Kidney tubule cell (primary cell): Measurements from ENCODE around the gene TMEM150A.
"Not testable (repeated sequence)": the region's sequence is repeated elsewhere in the genome, so short reads cannot be mapped to it uniquely, and the experiment has no call there.

ENCODE experiments used
- DNase-seq: peaks from one replicate; pipeline ENCODE4 v3.0.0-alpha.2; 2018; ENCODE audit warnings: low spot score

The TMEM150A gene

DNA sequence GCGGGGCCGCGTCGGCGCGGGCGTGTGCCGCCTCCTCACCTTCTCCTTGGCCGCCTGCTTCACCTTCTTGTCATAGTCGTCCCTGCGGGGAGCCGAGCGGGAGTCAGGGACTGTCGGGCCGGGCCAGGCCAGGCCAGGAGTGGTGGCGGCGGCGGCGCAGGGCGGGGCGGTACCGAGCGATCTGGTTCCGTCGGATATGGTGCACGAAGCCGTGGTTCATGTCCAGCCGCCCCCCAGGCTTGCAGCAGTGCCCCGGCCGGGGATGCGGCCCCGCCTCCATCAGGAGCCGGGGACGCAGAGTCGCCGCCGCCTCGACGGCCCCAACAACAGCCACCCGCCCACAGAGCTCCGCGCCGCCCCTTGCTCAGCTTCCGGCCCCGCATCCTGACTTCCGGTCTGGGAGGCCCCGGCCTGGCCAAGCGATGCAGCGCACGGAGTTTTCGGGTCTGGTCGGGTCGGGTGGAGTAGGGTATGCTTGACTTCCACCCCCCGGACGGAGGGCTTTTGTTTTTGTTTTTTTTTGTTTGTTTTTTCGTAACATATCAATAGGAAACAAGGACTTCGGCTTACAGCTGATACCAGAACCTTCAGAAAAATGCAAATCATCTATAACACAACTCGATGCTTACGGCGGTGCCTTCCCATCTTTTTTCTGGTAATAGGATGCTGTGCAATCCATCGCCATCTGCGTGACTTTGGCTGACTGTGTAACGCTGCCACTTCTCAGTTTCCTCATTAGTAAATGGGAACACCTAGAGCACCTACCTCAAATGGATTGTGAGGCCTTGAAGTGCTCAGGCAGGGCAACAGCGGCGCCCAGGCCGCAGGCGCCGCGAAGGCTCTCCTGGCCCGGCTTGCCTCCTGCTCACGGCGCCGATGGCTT is 9.4 kb upstream of the TMEM150A start, which contains the start of gene C2orf68:
Gene C2orf68 (minus strand): TSS at position 362 of the 883 bp plus-strand sequence. CDS start 82 bp downstream, at position 280.
- DNase-seq, result peak; percentile 87

- DNase-seq, result peak; percentile 38
Measured at GRCh38 chr2:85611217-85611704, 8.8 kb upstream of the TMEM150A start.

GRCh38 chr2:85607268-85608215 is 5.0 kb upstream of the TMEM150A start:
- DNase-seq, result peak; percentile 41

- DNase-seq, result no peak
Measured at GRCh38 chr2:85606116-85606455, 3.6 kb upstream of the TMEM150A start.

- no peak for DNase-seq
Measured at GRCh38 chr2:85605406-85606115, 3.1 kb upstream of the TMEM150A start.

DNA sequence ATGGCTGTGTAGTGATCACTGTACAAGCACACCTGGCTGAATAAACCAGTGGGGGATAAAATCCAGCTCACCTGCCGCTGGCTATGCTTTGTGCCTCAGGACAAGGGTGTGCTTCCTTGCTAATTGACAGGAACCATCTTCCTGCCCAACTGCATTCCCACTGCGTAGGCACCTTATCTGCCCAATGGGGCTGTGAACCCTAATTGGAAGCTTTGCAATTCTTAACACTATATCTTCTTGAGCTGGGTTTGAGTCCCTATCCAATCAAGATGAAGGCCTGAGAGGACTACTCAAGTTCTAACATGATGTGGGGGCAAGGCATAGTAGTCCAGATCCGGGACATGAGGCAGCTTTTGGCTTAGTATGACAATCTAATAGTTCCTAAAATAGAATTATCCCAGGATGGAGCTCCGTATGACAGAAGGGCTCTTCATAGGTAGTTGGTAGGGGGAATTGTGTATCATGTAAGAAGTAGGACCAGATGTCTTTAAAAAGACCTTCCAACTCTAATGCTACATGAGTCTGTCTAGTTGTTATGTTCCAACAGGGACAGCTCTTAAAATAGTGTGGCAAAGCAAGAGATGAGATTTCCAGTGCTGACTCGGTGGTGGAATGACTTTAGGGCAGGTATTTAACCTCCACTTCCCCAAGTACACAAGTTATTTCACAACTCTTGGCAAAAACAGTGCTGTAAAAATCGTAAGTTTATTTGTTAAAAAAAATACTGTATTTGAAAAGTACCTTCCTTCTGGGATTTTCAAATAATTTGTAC is 2.3 kb upstream of the TMEM150A start:
- no peak for DNase-seq

- not testable (repeated sequence) for DNase-seq
Measured at GRCh38 chr2:85604133-85604444, 1.6 kb upstream of the TMEM150A start.

GRCh38 chr2:85601771-85602475 is 575 bp downstream of the TMEM150A start:
- DNase-seq, result peak; percentile 59

DNA sequence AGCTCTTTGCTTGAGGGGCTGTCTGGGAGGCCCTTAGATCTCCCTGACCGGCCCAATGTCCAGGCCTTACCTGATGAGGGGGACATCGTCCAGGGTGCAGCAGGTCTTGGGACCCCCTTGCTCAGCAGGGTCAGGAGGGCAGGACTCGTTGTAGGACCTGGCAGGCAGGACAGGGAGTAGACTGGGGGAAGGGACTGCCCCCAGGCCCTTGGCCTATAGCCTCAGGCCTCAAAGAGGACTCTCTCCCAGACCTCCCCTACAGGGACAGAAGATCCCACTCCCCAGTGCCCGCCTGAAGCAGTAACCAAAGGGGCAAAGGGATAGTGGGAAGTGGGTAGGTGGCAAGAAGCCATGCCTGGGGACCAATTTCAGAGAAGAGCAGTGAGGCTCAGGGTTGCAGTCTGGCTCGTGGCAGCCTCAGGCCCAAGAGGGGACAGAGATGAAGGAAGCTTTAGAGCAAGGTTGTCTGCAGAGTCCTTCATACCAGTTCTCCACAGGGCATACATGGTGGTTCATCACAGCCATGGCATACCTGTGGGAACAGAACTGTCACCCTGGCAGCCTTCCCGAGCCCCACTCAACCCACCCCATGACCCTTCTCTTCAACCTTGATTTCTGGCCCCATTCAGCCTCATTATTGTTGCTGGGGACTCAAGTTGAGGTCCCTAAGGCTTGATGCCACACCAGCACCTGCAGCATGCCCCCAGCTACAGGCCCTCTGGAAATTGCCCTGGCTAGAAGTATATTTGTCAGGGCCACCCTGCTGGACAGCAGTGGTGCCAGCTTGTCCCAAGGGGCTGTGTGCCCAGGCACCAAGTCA is 1.3 kb downstream of the TMEM150A start:
- no peak for DNase-seq

GRCh38 chr2:85600235-85600575 is 2.3 kb downstream of the TMEM150A start:
- DNase-seq, result no peak

DNA sequence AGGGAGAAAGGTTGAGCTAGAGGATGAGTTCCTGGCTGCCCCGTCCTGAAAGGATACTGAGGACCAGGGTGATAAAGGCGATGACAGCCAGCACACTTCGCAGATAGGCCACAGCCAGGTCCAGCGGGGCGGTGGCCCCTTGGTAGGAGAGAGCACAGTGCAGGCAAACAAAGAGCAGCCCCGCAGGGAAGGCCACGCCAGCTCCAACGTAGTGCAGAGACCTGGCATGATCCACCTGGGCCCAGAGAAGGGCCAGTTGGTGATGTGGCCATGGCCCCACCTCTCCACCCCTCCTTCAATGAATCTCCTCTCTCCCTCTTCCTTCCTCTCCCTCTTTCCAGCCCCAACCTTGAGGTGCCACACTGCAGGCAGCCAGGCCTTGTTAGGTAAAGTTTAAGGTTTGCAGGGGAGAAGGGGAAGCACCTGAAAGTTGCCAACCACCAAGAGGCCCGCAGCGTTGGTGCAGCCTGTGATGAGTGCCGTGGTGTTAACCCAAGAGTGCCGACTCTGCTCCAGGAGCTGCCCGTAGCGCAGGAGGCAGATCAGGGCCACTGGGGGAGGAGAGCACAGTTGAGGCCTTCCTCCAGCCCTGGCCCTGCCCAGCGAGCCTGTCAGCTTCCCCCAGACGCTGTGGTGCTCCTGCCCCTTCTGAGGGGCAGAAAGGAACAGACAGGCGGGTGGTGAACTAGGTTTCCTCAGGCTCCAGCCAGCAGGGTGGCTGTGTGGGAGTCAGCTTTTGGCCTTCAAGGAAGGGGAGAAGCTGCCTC is 2.8 kb downstream of the TMEM150A start:
- no peak for DNase-seq

DNA sequence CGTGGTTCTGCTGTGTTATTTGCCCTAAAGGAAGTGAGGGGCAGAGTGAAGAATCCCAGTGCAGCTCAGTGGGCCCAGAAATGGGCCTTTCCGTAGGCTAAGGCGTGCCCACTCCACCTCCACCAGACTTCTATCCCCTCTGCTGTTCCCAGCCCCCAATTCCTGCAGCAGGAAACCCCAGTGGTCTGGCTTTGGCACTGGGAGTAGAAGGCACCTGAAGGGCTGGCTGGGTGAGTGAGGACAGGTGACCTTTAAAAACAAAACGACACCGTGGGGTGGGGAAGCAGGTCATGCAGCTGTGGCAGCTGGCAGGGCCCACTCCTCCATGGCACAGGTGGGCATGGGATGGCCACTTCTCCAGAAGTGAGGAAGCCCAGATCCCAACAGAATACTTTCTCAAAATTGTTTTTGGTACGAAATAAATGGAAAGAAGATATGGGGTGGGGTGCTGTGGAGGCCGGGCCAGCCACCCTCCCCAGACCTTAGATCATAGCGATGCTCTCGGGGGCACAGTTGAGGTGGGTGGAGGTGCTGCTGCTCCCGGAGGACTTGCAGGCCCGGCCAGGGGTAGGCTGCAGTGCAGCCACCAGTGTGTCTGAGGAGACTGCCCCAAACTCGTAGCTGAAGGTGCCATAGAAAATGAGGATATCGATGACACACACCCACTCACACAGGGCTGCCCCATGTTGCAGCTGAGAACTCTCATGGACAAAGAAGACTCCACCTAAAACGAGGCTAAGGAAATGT is 3.7 kb downstream of the TMEM150A start:
- DNase-seq, result no peak

DNA sequence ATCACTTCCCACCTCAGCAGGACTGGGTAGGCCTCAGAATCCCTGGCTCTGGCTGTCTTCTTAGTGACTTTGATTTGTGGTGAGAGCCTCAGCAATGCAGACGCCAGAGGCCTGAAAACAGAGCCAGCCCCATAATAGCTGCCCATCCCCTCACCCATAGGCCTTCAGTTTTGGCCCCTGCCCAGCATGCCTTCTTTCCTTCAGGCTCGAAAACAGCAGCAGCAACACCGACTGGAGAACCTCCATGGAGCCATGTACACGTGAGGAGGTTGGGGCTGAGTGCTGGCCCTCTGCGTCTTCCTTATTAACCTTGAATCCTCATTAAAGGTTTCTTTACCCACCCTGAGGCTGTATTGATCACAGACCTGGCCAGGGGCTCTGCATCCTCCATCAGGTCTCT is 5.3 kb downstream of the TMEM150A start:
- no peak for DNase-seq

DNA sequence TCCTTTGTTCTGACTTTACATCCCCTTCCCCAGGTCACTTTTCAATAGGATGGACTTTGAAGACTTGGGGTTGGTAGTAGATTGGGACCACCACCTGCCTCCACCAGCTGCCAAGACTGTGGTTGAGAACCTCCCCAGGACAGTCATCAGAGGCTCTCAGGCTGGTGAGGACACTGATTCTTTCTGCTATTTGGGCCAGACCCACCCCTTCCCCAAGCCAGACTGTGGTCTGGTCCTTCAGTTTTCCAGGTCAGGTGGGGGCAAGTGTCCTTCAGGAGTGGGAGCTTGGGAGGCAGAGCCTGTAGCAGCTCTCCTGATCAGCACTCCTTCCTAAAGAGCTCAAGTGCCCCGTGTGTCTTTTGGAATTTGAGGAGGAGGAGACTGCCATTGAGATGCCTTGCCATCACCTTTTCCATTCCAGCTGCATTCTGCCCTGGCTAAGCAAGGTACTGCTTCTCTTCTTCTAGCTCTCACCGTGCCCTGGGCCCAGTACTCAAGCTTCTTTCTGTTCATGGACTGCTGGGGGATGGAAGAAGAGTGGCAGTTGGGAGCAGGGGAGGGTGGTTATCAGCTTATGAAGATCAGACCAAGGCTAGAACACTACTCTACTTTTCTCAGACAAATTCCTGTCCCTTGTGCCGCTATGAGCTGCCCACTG is 5.9 kb downstream of the TMEM150A start:
- no peak for DNase-seq

DNA sequence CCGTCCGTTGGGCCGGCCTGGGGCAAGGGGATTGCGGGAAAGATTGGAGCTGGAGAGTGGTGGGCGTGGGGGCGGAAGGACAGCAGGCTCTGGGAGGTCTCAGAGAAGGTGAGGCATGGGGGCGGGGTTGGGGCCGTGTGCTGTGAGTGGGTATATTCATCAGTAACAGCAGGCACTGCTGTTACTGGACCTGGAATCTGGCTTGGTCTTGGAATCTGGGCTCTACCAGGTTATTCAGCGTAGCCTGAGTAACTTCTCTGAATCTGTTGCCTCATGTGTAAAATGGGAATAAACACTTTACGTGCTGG is 6.5 kb downstream of the TMEM150A start:
- peak; percentile 23 for DNase-seq

- peak; percentile 99 for DNase-seq
Measured at GRCh38 chr2:85595301-85596025, 7.0 kb downstream of the TMEM150A start, which contains the start of gene RNF181. Gene RNF181 (plus strand): TSS chr2:85595745. CDS start chr2:85595764, 19 bp downstream.

DNA sequence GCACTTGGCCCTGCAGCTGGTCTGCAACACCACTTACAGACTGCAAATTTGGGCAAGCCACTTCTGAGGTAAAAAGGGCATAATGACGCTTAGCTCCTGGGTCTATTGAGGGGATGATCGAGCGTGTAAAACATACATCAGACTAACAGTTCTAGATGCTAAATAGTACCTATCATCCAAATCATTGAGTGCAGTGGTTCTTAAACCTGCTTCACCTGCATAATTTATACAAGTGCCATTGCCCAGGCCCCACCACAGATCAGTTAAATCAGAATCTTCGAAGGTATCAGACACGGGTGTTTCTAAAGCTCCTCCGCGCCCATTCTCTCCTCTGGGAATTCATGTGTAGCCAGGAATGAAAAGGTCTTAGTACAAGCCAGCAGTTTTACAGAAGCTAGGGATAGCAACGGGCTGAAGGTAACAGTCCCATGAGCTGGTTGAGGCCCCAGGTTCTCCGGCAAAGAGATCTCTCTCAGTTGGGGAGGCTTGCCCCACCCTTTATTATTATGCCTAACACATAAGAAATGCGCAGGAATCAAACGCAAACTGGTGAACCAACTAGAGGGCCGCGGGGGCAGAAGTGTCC is 7.7 kb downstream of the TMEM150A start:
- DNase-seq, result no peak
